Sigmoid colon (tissue), 7 donors: ENCODE results near the gene SP3. TPM values are rescaled to one million over a fixed set of nuclear protein-coding genes. Genes with fewer than 3 reads are reported as not detected.

ENCODE experiments used
- DNase-seq: peaks from one replicate; pipeline ENCODE4 v3.0.0-alpha.2; 2019
- H3K27ac ChIP-seq, 4 donors: fragments of 200-600 bp; sonication (generic); one replicate each; pipeline ENCODE4 v1.5.1; 2016 to 2019; ENCODE audit warnings: mild to moderate bottlenecking in 1 of 4
- H3K27me3 ChIP-seq, 3 donors: fragments of 200-600 bp; sonication (generic); one replicate each; pipeline ENCODE4 v1.5.1; 2019; ENCODE audit warnings: mild to moderate bottlenecking in 1 of 3
- H3K36me3 ChIP-seq, 4 donors: fragments of 200-600 bp; sonication (generic); one replicate each; pipeline ENCODE4 v1.5.1; 2016 to 2019
- H3K4me1 ChIP-seq, 4 donors: fragments of 200-600 bp; sonication (generic); one replicate each; pipeline ENCODE4 v1.5.1; 2017 to 2019
- H3K4me3 ChIP-seq, 4 donors: fragments of 200-600 bp; sonication (generic); one replicate each; pipeline ENCODE4 v1.5.1; 2017 to 2019; ENCODE audit warnings: mild to moderate bottlenecking in 2 of 4, moderate library complexity in 1 of 4
- H3K9me3 ChIP-seq, 4 donors: fragments of 200-600 bp in 3 of 4; sonication (generic) in 3 of 4; one replicate each; pipeline versions ENCODE4 v1.5.1 to v1.6.1; 2013 to 2019
- EP300 ChIP-seq, 4 donors: sonication (generic); formaldehyde crosslinking; IDR thresholded peaks; one replicate each; pipeline ENCODE4 v1.6.1; 2017; ENCODE audit warnings: antibody characterized with exemption in 4 of 4
- POLR2A ChIP-seq, 2 donors: fragments of 450-650 bp; IDR thresholded peaks; one replicate each; pipeline ENCODE4 v1.6.1; 2016; ENCODE audit warnings: antibody characterized with exemption in 2 of 2, mild to moderate bottlenecking in 2 of 2, moderate library complexity in 2 of 2
- POLR2AphosphoS5 ChIP-seq, 4 donors: sonication (generic); formaldehyde crosslinking; IDR thresholded peaks; one replicate each; pipeline ENCODE4 v1.6.1; 2017; ENCODE audit warnings: antibody characterized with exemption in 4 of 4
- WGBS, 2 donors: extraction: QIAGEN DNeasy Blood & Tissue Kit; methylation state at CpG; one replicate each; pipeline ENCODE4 v1.1.7; 2013; 5-methylcytosine and 5-hydroxymethylcytosine counted together
- intact Hi-C: fragments of 100-400 bp; cut with DNase I; formaldehyde crosslinking; loops from one replicate; pipeline ENCODE4 v1.15.1; 2023
- polyA plus RNA-seq, 3 donors: library from polyadenylated mRNA; stranded (reverse); fragments of 200-250 nt; gene quantifications; one replicate each; pipeline ENCODE4 v1.2.3, GENCODE V29; 2013
- total RNA-seq, 4 donors: library from RNA; depleted of rRNA; stranded (reverse); fragments of >200 nt; gene quantifications; one replicate each; pipeline ENCODE4 v1.1.0, GENCODE V29; 2016
- TF ChIP-seq, protein P1 (sequence below), 4 experiments: fragments of 450-650 bp in 3 of 4; fragments of 200-600 bp in 1 of 4; IDR thresholded peaks; one replicate each; pipeline ENCODE4 v1.5.1; 2016 to 2019; ENCODE audit warnings: antibody characterized with exemption in 4 of 4, mild to moderate bottlenecking in 3 of 4, moderate library complexity in 2 of 4
- donor health status: healthy with polysubstance abuse.
- donor health status: Bipolar disorder and iron deficiency.
- donor health status: healthy.

SP3 gene
- total and polyA plus RNA-seq, 7 donors = 24.6 to 120 (median 67.9) TPM

DNA sequence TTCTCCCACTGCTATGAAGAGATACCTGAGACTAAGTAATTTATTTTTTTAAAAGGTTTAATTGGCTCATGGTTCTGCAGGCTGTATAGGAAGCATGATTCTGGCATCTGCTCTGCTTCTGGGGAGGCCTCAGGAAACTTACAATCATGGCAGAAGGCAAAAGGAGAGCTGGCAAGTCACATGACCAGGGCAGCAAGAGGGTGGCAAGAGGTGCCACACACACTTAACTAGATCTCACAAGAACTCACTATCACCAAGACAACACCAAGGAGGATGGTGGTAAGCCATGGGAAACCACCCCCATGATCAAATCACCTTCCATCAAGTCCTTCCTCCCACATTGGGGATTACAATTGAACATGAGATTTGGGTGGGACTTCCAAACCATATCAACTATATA, 38.3 kb downstream of the SP3 start:
- Histone ChIP-seq H3K4me1 (peaks cover 0 to 49% (median 20%) of the 10 kb centered on the region in 4 donors), H3K27me3 (no peaks in the 10 kb centered on the region), H3K4me3 (no peak overlapping the region), H3K27ac (no peak overlapping the region), H3K36me3 (no peaks in the 10 kb centered on the region), H3K9me3 (no peaks in the 10 kb centered on the region)
- intact Hi-C loops = no loop called here
- no peak for TF ChIP-seq POLR2AphosphoS5 (IDR thresholded peaks at IDR 0.05)
- TF ChIP-seq POLR2A (IDR thresholded peaks at IDR 0.05) = no peak
- TF ChIP-seq, protein P1, sequence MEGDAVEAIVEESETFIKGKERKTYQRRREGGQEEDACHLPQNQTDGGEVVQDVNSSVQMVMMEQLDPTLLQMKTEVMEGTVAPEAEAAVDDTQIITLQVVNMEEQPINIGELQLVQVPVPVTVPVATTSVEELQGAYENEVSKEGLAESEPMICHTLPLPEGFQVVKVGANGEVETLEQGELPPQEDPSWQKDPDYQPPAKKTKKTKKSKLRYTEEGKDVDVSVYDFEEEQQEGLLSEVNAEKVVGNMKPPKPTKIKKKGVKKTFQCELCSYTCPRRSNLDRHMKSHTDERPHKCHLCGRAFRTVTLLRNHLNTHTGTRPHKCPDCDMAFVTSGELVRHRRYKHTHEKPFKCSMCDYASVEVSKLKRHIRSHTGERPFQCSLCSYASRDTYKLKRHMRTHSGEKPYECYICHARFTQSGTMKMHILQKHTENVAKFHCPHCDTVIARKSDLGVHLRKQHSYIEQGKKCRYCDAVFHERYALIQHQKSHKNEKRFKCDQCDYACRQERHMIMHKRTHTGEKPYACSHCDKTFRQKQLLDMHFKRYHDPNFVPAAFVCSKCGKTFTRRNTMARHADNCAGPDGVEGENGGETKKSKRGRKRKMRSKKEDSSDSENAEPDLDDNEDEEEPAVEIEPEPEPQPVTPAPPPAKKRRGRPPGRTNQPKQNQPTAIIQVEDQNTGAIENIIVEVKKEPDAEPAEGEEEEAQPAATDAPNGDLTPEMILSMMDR (IDR thresholded peaks at IDR 0.05) = no peak
- no peak for TF ChIP-seq EP300 (IDR thresholded peaks at IDR 0.05)
- no peak for DNase-seq

DNA sequence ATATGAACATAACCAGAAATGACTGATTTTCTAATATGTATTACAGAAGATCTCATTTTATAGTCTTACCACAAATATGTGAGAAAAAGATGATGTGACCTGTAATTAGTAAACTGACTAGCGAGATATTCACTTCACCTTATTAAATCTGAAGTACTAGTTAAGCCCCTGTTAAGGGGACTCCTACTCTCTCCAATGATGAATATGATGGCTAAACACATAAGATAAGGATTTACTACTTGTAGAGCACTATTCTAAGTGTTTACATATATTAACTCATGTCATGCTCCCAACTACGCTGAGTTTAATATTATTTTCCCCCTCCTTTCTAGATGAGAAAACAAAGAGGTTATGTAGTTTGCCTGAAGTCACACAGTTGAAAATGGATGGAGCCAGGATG, 40.9 kb downstream of the SP3 start:
- intact Hi-C loops = loop anchor here (5.0 kb wide), 1 partner anchor 38 kb away; no protein-coding TSS in a partner anchor
- WGBS, 2 donors = 69 to 80% methylated on average over 2 of the region's 2 CpGs

DNA sequence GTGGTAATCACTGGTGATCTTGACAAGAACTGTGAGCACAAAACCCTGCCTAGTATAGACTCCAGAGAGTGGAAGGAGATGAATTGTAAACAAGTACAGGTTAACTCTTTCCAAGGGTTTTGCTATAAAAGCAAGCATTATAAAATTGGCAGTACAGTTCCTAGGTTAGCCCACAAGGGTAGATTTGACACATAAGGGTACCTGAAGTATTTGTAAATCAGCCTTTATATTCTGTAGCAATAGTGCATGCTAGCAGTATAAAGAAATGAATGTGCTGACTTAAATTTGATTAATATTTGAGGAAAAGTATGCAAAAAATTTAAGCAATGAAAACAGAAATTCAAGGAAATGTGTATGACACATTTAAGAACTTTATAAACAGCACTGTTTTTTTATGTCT, 42.4 kb downstream of the SP3 start:
- H3K36me3 ChIP-seq = peaks cover 0 to 7% (median 3%) of the 10 kb centered on the region in 4 donors
- intact Hi-C loops = loop anchor here (5.0 kb wide), 1 partner anchor 40 kb away; no protein-coding TSS in a partner anchor
- DNase-seq = no peak
- H3K4me3 ChIP-seq = no peak overlapping the region
- TF ChIP-seq, protein P1 (IDR thresholded peaks at IDR 0.05) = no peak
- TF ChIP-seq POLR2AphosphoS5 (IDR thresholded peaks at IDR 0.05) (no peak), POLR2A (IDR thresholded peaks at IDR 0.05) (no peak)
- no peaks in the 10 kb centered on the region for H3K27me3 ChIP-seq
- peaks cover 0 to 55% (median 24%) of the 10 kb centered on the region in 4 donors for H3K4me1 ChIP-seq
- no peak overlapping the region for H3K27ac ChIP-seq
- no peaks in the 10 kb centered on the region for H3K9me3 ChIP-seq

More for the DNA sequence above, 40.9 kb downstream of the SP3 start:
- no peak overlapping the region for H3K27ac ChIP-seq
- H3K4me1 ChIP-seq = peaks cover 0 to 61% (median 24%) of the 10 kb centered on the region in 4 donors
- H3K27me3 ChIP-seq = no peaks in the 10 kb centered on the region
- no peak overlapping the region for H3K4me3 ChIP-seq
- H3K9me3 ChIP-seq = no peaks in the 10 kb centered on the region
- H3K36me3 ChIP-seq = no peaks in the 10 kb centered on the region
- TF ChIP-seq POLR2A (IDR thresholded peaks at IDR 0.05) (no peak), EP300 (IDR thresholded peaks at IDR 0.05) (no peak), POLR2AphosphoS5 (IDR thresholded peaks at IDR 0.05) (no peak)
- TF ChIP-seq, protein P1 (IDR thresholded peaks at IDR 0.05) = no peak
- no peak for DNase-seq

DNA sequence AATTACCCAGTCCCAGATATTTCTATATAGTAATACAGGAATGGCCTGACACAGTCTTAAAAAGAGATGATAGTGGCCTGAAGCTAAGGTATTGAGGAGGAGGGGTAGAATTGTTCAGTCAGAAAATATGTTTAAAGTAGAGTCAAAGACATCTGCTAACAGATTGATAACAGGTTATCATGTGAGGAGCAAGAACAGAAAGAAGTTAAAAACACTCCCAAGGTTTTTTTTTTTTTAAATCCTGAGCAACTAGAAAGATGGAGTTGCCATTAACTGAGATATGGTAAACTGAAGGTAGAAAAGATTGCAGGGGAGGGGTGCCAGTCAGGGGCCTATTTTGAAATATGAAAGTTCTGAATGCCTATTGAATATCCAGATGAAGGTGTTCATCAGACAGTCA, 43.1 kb downstream of the SP3 start:
- no peaks in the 10 kb centered on the region for H3K9me3 ChIP-seq
- peaks cover 0 to 12% (median 4%) of the 10 kb centered on the region in 4 donors for H3K36me3 ChIP-seq
- intact Hi-C loops = loop anchor here (5.0 kb wide), 1 partner anchor 40 kb away; no protein-coding TSS in a partner anchor
- no peak overlapping the region for H3K4me3 ChIP-seq
- H3K4me1 ChIP-seq = peaks cover 0 to 55% (median 24%) of the 10 kb centered on the region in 4 donors
- H3K27ac ChIP-seq = no peak overlapping the region
- H3K27me3 ChIP-seq = no peaks in the 10 kb centered on the region
- DNase-seq = no peak
- TF ChIP-seq, protein P1 (IDR thresholded peaks at IDR 0.05) = no peak
- TF ChIP-seq EP300 (IDR thresholded peaks at IDR 0.05) = no peak
- TF ChIP-seq POLR2AphosphoS5 (IDR thresholded peaks at IDR 0.05) = no peak
- TF ChIP-seq POLR2A (IDR thresholded peaks at IDR 0.05) = no peak
